T-helper 2 cell treated with Interferon-gamma antibody and Interleukin-4, amounts not matched to agents 5 μg/mL and 100 μg/mL, for 36 hours (primary cell): ENCODE results near the gene ADGRV1.

Source experiments
- DNase-seq: peaks from one replicate; pipeline ENCODE4 v3.0.0; 2021; ENCODE audit warnings: low spot score
- H3K27ac Mint-ChIP-seq: one replicate; pipeline ENCODE4 v1.8.0; 2021; ENCODE audit warnings: mild to moderate bottlenecking, mixed read lengths
- H3K27me3 Mint-ChIP-seq: one replicate; pipeline ENCODE4 v1.8.0; 2021; ENCODE audit warnings: low read depth, mixed read lengths
- H3K36me3 Mint-ChIP-seq: one replicate; pipeline ENCODE4 v1.8.0; 2021; ENCODE audit warnings: low read depth, mixed read lengths
- H3K4me1 Mint-ChIP-seq: one replicate; pipeline ENCODE4 v1.8.0; 2021; ENCODE audit warnings: low read depth, mixed read lengths
- H3K4me3 Mint-ChIP-seq: one replicate; pipeline ENCODE4 v1.8.0; 2022; ENCODE audit warnings: mild to moderate bottlenecking, moderate library complexity, mixed read lengths
- H3K9me3 Mint-ChIP-seq: one replicate; pipeline ENCODE4 v1.8.0; 2021; ENCODE audit warnings: mixed read lengths

Gene ADGRV1

DNA sequence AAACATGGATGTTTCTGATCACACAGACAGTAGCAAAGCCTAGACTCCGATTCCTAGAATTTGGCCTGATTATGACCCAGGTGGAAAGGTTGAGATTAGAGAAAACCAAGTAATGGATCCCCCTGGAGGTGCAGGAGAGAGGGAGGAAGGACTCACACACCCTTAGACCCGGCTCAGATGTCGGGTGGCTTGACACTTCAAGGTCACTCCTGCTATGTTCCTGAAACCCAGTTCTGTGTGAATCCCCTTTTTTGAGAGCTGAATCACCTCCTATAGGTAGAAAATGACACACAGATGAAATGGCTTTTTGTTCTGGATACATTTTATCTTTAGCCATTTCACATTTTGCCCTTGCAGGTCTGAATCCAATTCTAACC lies 631.7 kb downstream of the ADGRV1 start:
- Mint-ChIP-seq H3K9me3 (no peaks in the 10 kb centered on the region), H3K27me3 (peaks cover 17% of the 10 kb centered on the region), H3K36me3 (no peaks in the 10 kb centered on the region), H3K4me3 (no peak overlapping the region), H3K27ac (no peak overlapping the region), H3K4me1 (peaks cover 9% of the 10 kb centered on the region)
- DNase-seq = no peak

DNA sequence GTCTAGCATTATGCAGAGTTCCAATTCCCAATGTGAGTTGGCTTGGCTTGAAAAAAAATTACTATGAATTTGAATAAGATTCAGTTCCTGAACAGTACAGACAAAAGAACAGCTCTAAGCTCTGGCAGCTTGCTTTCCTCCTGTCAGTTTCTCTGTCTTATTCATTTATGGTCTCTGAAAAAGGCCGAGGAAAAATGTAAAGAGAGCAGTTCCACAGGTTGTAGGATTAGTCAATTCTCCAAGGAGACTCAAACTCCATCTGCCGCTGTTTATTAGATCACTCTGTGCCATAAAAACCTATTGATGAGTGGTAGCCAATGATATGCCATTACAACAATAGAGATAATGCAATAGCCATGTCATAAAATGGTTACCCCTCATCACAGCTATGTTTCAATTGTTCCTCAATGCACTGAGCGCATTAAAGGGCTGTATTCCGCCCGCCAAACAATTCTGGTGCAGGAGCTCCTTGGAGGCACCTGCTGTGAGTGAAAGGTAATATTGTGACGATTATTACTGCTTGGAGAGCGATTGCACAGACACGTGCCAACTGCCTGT lies 636.3 kb downstream of the ADGRV1 start:
- Mint-ChIP-seq H3K4me3 (no peak overlapping the region), H3K27me3 (peaks cover 33% of the 10 kb centered on the region), H3K9me3 (no peaks in the 10 kb centered on the region), H3K36me3 (no peaks in the 10 kb centered on the region), H3K27ac (no peak overlapping the region), H3K4me1 (peaks cover 4% of the 10 kb centered on the region)
- DNase-seq = no peak

DNA sequence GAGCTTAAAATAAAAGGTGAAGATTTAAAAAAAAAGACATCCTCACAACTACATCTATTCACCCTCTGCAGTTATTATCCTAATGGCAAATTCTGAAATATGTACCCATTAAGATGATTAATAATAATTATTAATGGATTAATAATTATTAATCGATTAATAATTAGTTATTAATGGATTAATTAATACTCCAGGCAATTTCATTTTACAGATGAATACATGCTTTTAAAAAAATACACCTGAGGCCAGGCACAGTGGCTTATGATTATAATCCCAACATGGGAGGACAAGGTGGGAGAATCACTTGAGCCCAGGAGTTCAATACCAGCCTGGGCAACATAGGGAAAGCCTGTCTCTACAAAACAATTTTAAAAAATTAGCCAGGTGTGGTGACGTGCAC lies 642.1 kb downstream of the ADGRV1 start:
- H3K27me3 Mint-ChIP-seq = peaks cover 40% of the 10 kb centered on the region
- no peak overlapping the region for H3K4me3 Mint-ChIP-seq
- H3K36me3 Mint-ChIP-seq = no peaks in the 10 kb centered on the region
- DNase-seq = no peak
- H3K9me3 Mint-ChIP-seq = no peaks in the 10 kb centered on the region
- H3K4me1 Mint-ChIP-seq = no peaks in the 10 kb centered on the region
- H3K27ac Mint-ChIP-seq = no peak overlapping the region

DNA sequence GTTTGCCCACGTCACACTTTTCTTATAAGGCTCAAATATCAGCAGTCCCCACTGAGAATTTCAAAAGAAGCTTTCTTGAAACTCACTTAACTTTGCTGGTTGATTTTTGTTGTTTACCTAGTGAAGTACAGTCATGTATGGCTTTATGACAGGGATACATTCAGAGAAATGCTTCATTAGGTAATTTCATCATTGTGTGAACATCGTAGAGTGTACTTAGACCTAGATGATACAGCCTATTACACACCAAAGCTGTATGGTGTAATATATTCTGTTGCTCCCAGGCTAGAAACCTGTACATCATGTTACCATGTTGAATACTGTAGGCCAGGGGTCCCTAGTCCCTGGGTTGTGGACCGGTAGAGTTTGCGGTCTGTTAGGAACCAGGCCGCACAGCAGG lies 647.5 kb downstream of the ADGRV1 start:
- Mint-ChIP-seq H3K27me3 (peaks cover 6% of the 10 kb centered on the region), H3K36me3 (no peaks in the 10 kb centered on the region), H3K27ac (no peak overlapping the region), H3K4me3 (no peak overlapping the region), H3K4me1 (no peaks in the 10 kb centered on the region), H3K9me3 (no peaks in the 10 kb centered on the region)
- DNase-seq = no peak

DNA sequence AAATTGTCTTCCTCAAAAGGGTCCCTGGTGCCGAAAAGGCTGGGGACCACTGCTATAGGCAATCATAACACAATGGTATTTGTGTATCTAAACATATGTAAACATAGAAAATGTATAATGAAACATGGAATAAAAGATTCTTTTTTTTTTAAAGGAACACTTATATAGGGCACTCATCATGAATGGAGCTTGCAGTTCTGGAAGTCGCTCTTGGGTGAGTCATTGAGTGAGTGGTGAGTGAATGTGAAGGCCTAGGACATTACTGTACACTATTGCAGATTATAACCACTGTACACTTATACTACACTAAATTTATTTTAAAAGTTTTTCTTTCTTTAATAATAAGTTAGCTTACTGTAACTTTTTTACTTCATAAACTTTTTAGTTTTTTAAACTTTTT lies 648.1 kb downstream of the ADGRV1 start:
- no peaks in the 10 kb centered on the region for H3K36me3 Mint-ChIP-seq
- H3K27ac Mint-ChIP-seq = no peak overlapping the region
- no peaks in the 10 kb centered on the region for H3K4me1 Mint-ChIP-seq
- no peak overlapping the region for H3K4me3 Mint-ChIP-seq
- peaks cover 2% of the 10 kb centered on the region for H3K27me3 Mint-ChIP-seq
- H3K9me3 Mint-ChIP-seq = no peaks in the 10 kb centered on the region
- DNase-seq = no peak

DNA sequence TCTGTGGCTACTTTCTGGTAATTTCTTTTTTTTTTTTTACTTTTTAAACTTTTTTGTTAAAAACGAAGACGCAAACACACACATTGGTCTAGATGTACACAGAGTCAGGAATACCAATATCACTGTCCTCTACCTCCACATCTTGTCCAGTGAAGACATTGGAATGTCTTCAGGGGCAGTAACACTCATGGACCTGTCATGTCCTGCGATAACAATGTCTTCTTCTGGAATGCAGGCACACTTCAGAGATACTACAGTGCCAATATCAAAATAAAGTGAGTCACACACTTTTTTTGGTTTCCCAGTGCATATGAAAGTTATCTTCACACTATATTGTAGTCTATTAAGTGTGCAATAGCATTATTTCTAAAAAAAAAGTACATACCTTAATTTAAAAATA lies 648.7 kb downstream of the ADGRV1 start:
- H3K27me3 Mint-ChIP-seq = no peaks in the 10 kb centered on the region
- DNase-seq = no peak
- H3K9me3 Mint-ChIP-seq = no peaks in the 10 kb centered on the region
- no peak overlapping the region for H3K27ac Mint-ChIP-seq
- H3K4me3 Mint-ChIP-seq = no peak overlapping the region
- no peaks in the 10 kb centered on the region for H3K4me1 Mint-ChIP-seq
- H3K36me3 Mint-ChIP-seq = no peaks in the 10 kb centered on the region

DNA sequence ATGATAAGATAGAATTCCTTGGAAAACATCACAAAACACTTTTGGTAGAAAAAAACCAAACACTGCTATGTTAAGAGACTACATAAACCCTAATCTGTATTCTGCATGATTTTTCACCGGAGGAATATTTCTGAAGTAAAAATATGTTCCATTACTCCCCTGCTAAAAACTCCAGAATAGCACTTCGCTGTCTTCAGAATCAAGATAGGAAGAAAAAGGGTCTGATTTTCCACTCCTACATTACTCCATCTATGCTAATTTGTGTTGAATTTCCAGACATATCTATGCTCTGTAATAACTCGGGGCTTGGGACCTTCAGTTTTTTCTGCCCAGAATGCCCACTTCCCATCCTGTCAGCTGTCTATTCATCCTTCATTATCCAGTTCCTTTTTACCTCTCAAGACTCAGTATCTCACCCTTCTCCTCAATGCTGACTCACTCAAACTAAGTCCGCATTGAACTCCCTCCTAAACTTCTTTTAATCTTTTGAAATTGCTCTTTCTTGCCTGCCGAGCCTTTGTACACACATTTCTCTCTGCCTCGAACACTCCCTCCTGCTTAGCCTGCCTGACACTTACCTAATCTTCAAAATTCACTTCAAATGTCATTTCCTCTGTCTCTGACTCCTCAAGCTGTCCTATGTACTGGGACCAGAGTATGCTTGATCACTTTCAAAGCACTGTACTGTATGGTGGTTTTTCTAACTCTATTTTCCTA lies 653.6 kb downstream of the ADGRV1 start:
- Mint-ChIP-seq H3K36me3 (no peaks in the 10 kb centered on the region), H3K27ac (no peak overlapping the region), H3K9me3 (no peaks in the 10 kb centered on the region), H3K4me1 (no peaks in the 10 kb centered on the region), H3K4me3 (no peak overlapping the region), H3K27me3 (no peaks in the 10 kb centered on the region)
- DNase-seq = no peak

DNA sequence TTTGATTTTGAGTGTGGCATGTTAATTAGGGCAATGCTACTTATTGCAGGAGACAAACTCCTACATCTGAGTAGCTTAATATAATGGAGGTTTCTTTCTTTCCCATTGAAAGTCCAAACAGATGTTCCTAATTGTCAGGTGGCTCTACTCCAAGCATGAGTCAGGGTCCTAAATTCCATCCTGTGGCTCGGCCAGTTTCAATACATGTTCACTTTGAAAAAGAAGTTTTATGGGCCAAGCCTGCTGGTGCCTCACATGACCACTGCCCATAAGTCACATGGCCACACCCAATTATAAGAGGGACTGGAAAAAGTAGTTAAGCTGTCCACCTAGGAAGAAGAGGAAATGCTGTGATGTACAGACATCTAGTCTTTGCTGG lies 654.1 kb downstream of the ADGRV1 start:
- no peaks in the 10 kb centered on the region for H3K27me3 Mint-ChIP-seq
- H3K9me3 Mint-ChIP-seq = no peaks in the 10 kb centered on the region
- no peaks in the 10 kb centered on the region for H3K4me1 Mint-ChIP-seq
- no peak overlapping the region for H3K27ac Mint-ChIP-seq
- H3K36me3 Mint-ChIP-seq = no peaks in the 10 kb centered on the region
- no peak overlapping the region for H3K4me3 Mint-ChIP-seq
- DNase-seq = no peak
